BE2C (cell line): ENCODE measurements around the gene ADGRD1.

Source experiments
- DNase-seq: peaks from one replicate; pipeline ENCODE4 v3.0.0-alpha.2; 2020
- H3K27me3 ChIP-seq: fragments of 250-450 bp; sonication (Bioruptor Pico); 2 replicates; pipeline ENCODE4 v1.5.1; 2020; ENCODE audit warnings: mild to moderate bottlenecking
- H3K36me3 ChIP-seq: fragments of 250-450 bp; sonication (Bioruptor Pico); 2 replicates; pipeline ENCODE4 v1.5.1; 2020; ENCODE audit warnings: mild to moderate bottlenecking
- H3K4me1 ChIP-seq: fragments of 250-450 bp; sonication (Bioruptor Pico); 2 replicates; pipeline ENCODE4 v1.5.1; 2020
- H3K4me3 ChIP-seq: 2 replicates; pipeline ENCODE4 v1.5.1; 2011; ENCODE audit warnings: low read depth, low read length
- H3K9me3 ChIP-seq: fragments of 250-450 bp; sonication (Bioruptor Pico); 2 replicates; pipeline ENCODE4 v1.5.1; 2020
- TF ChIP-seq, protein P1 (sequence below): IDR thresholded peaks from 2 replicates; pipeline ENCODE4 v1.5.1; 2012; ENCODE audit warnings: mild to moderate bottlenecking, low read depth, low read length

The ADGRD1 gene

DNA sequence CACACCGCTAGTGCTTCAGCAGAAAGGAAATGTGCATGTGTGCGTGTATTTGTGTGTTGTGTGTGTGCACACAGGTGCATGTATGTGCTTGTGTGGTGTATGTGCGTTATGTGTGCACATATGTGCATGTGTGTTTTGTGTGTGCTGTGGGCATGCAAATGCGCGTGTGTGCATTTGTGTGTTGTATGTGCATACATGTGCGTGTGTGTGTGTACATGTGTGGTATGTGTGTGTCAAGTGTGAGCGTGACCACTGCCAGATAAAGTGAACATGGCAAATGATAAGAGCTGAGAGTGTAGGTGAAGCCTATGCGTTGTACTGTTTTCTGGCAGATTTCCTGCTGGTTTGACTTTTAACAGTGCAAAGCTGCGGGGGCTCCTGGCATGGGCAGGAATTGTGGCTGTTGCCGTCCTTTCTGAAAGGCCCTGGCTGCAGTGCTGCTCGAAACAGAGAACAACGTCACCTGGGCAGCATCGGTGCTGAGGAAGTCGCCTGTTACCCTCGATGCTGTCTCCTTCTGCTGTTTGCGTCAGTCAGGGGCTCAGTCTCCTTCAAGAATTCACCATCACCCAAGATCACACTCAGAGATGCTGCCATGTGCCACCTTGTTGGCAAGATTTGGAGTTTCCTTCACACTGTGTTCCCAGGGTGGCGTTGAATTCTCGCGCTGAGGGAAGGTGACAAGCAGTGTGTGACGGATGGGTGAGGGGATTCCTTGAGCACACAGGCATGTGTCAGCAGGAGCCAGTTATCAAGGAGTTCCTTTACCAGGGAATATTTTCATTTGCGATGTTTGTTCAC is 56.1 kb downstream of the ADGRD1 start:
- Histone ChIP-seq H3K9me3 (no peaks in the 10 kb centered on the region), H3K4me3 (no peak overlapping the region), H3K36me3 (no peaks in the 10 kb centered on the region), H3K27me3 (no peaks in the 10 kb centered on the region), H3K4me1 (peaks cover 8% of the 10 kb centered on the region)
- no peak for DNase-seq
- TF ChIP-seq, protein P1, sequence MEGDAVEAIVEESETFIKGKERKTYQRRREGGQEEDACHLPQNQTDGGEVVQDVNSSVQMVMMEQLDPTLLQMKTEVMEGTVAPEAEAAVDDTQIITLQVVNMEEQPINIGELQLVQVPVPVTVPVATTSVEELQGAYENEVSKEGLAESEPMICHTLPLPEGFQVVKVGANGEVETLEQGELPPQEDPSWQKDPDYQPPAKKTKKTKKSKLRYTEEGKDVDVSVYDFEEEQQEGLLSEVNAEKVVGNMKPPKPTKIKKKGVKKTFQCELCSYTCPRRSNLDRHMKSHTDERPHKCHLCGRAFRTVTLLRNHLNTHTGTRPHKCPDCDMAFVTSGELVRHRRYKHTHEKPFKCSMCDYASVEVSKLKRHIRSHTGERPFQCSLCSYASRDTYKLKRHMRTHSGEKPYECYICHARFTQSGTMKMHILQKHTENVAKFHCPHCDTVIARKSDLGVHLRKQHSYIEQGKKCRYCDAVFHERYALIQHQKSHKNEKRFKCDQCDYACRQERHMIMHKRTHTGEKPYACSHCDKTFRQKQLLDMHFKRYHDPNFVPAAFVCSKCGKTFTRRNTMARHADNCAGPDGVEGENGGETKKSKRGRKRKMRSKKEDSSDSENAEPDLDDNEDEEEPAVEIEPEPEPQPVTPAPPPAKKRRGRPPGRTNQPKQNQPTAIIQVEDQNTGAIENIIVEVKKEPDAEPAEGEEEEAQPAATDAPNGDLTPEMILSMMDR, result no peak

DNA sequence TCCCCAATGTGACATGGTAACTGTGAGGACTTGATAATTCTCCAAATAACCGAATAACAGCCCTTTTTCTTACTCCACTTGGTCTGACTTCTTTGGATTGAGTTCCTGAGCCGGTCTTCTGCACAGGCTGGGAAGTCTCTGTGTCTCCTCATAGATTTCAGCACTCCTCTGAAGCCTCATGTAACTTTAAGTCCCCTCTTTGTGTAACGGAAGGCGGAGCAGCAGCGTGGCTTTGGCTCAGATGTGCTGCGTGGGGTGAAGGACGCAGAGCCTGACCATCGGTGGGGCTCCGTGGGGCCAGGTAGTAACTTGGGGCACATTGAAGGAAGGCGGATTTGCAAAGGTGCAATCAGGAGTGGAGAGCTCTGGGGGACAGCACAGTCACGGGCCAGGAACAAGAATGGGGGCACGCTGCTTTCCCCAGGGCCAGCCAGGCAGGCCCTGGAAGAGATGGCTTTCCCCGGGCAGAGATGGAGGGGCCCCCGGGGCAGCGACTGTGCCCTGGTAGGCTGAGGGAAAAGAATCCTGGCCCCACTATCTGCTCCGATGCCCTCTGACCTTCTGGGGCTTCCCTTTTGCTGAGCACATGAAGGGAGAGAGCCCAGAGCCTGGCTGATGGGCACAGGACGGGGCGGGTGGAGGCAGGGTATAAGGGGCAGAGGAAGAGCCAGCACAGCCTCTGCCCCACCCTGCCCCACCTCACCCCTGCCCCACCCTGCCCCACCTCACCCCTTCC is 56.9 kb downstream of the ADGRD1 start:
- TF ChIP-seq, protein P1, result no peak
- Histone ChIP-seq H3K36me3 (no peaks in the 10 kb centered on the region), H3K9me3 (no peaks in the 10 kb centered on the region), H3K4me3 (no peak overlapping the region), H3K4me1 (peaks cover 8% of the 10 kb centered on the region), H3K27me3 (no peaks in the 10 kb centered on the region)
- no peak for DNase-seq

DNA sequence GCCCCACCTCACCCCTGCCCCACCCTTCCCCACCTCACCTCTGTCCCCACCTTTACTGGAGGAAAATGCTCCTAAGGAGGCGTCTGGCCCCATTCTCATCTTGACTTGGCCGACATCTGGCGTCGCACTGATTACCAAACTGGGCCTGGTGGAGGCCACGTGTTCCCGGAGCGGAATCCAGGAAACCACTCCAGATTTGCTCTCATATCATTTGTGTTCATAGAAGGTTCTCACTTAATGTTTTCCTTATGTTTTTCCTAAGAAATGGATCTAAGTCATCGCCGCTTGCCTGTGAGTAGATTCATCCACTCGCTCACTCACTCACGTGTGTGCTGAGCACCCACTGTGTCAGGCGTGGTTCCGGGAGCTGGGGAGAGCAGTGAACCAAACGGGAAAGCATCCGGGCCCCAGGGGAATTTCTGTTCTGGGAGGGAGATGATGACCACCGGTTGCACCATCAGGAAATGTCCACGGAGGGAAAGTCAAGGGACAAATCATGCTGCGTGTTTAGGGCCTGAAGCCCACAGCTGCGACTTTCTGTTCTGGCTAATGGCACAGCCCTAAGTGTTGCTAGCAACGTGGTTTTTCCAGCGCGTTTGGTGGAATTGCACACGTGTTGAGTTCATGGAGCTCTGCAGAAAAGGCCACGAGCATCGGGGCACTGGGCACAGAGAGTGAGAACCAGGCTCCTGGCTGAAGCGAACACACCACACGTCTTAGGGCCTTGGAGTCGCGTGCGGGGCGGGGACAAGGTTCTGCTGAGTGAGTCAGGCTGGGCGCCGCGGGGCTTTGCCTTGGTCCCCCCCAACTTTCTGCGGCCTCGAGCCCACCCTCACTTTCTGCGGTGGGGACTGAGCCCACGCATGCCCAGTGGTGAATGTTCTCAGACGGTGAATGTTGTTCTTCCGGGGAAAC is 57.7 kb downstream of the ADGRD1 start:
- Histone ChIP-seq H3K4me3 (no peak overlapping the region), H3K4me1 (peaks cover 8% of the 10 kb centered on the region), H3K27me3 (no peaks in the 10 kb centered on the region), H3K9me3 (no peaks in the 10 kb centered on the region), H3K36me3 (no peaks in the 10 kb centered on the region)
- DNase-seq, result no peak
- TF ChIP-seq, protein P1, result no peak

DNA sequence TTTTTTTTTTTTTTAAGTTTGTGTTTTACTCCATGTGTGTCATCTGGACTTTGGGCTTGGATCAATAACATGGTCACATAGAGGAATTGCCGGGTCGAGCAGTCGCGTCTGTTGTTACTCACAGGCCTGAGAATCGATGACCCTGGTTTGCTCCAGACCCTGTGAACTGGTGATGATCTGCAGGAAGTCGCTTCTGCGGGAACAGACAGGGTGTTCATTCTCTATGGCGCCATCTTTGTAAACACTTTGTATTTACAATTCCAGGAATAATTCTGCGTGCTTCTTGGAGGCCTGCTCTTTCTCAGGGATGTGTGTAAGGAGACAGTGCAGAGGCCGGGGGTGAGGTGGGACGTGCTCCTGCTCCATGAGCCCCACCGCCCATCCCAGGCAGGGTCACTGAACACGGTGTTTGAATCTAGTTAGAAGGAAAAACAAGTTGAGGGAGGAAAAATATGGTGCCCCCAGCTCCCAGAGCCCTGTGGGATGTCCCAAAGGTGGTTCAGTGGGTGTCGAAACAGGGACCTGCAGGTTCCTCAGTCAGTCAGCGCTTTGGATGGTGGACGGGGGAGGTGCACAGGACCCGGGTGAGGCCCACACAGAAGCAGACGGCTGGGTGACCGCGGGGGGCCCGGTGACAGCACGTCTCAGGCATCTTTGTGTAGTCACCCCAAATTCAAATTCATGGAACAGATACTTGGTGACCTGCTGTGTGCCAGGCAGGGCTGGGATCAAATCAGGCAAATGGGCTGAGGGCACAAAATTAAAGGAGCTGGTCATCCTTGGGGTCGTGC is 58.8 kb downstream of the ADGRD1 start:
- no peak for DNase-seq
- no peaks in the 10 kb centered on the region for H3K27me3 ChIP-seq
- H3K36me3 ChIP-seq, result no peaks in the 10 kb centered on the region
- no peak overlapping the region for H3K4me3 ChIP-seq
- H3K4me1 ChIP-seq, result peaks cover 4% of the 10 kb centered on the region
- no peaks in the 10 kb centered on the region for H3K9me3 ChIP-seq
- TF ChIP-seq, protein P1, result no peak

DNA sequence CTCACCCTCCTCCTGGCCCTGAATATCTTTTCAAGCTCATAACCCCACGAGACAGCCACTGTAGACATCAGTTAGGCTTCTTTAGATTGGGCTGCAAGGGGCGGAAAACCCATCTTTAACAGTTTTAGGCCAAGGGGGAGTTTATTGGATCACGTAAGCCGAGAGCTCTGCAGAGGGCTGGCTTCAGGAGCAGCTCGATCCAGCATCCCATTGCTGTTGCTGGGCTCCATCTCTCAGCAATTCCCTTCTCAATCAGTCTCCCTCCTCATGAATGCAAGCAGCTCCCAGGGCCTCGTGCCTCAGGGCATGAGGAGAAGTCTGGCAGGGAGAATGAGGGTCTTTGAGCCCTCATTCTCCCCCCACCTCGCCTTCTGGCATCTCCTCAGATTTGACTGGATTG is 59.4 kb downstream of the ADGRD1 start:
- TF ChIP-seq, protein P1, result no peak
- H3K9me3 ChIP-seq, result no peaks in the 10 kb centered on the region
- DNase-seq, result no peak
- H3K27me3 ChIP-seq, result no peaks in the 10 kb centered on the region
- no peaks in the 10 kb centered on the region for H3K4me1 ChIP-seq
- H3K4me3 ChIP-seq, result no peak overlapping the region
- H3K36me3 ChIP-seq, result no peaks in the 10 kb centered on the region
